Measurements from ENCODE around the gene PPP4R1.
"Not testable (repeated sequence)": the region's sequence is repeated elsewhere in the genome, so short reads cannot be mapped to it uniquely, and the experiment has no call there.

The PPP4R1 gene

GRCh38 chr18:9641081-9641480, 26.7 kb upstream of the PPP4R1 start:
- H3K4me1 Mint-ChIP-seq (ENCODE audit: low read depth); H3K4me3 Mint-ChIP-seq; H3K27me3 Mint-ChIP-seq; H3K9me3 Mint-ChIP-seq; H3K27ac Mint-ChIP-seq; H3K36me3 Mint-ChIP-seq (ENCODE audit: low read depth): not testable (repeated sequence)

- Mint-ChIP-seq H3K4me1 (ENCODE audit: low read depth) (no peaks in the 10 kb centered on the region), H3K9me3 (peaks cover 8% of the 10 kb centered on the region), H3K36me3 (ENCODE audit: low read depth) (no peaks in the 10 kb centered on the region), H3K27me3 (peaks cover 8% of the 10 kb centered on the region), H3K27ac (no peak overlapping the region), H3K4me3 (no peak overlapping the region)
Observed at GRCh38 chr18:9638886-9639285, 24.5 kb upstream of the PPP4R1 start.

GRCh38 chr18:9637036-9637767, 22.8 kb upstream of the PPP4R1 start:
- Mint-ChIP-seq H3K27ac (no peak overlapping the region), H3K36me3 (ENCODE audit: low read depth) (no peaks in the 10 kb centered on the region), H3K27me3 (peaks cover 8% of the 10 kb centered on the region)

GRCh38 chr18:9634856-9635255, 20.5 kb upstream of the PPP4R1 start:
- H3K4me1 Mint-ChIP-seq (ENCODE audit: low read depth), result no peaks in the 10 kb centered on the region
- H3K36me3 Mint-ChIP-seq (ENCODE audit: low read depth), result no peaks in the 10 kb centered on the region
- H3K9me3 Mint-ChIP-seq, result peaks cover 8% of the 10 kb centered on the region
- H3K27me3 Mint-ChIP-seq, result peaks cover 8% of the 10 kb centered on the region
- H3K27ac Mint-ChIP-seq, result no peak overlapping the region
- H3K4me3 Mint-ChIP-seq, result no peak overlapping the region

More at GRCh38 chr18:9637036-9637767, 22.8 kb upstream of the PPP4R1 start:
- H3K4me1 Mint-ChIP-seq (ENCODE audit: low read depth), result no peaks in the 10 kb centered on the region
- H3K9me3 Mint-ChIP-seq, result peaks cover 8% of the 10 kb centered on the region
- no peak overlapping the region for H3K4me3 Mint-ChIP-seq

- Mint-ChIP-seq H3K27me3 (peaks cover 3% of the 10 kb centered on the region), H3K4me1 (ENCODE audit: low read depth) (no peaks in the 10 kb centered on the region), H3K9me3 (peaks cover 8% of the 10 kb centered on the region), H3K27ac (no peak overlapping the region), H3K36me3 (ENCODE audit: low read depth) (no peaks in the 10 kb centered on the region), H3K4me3 (no peak overlapping the region)
Observed at GRCh38 chr18:9631814-9632496, 17.6 kb upstream of the PPP4R1 start.

GRCh38 chr18:9630444-9630843, 16.1 kb upstream of the PPP4R1 start:
- no peaks in the 10 kb centered on the region for H3K36me3 Mint-ChIP-seq (ENCODE audit: low read depth)
- no peak overlapping the region for H3K4me3 Mint-ChIP-seq
- peaks cover 2% of the 10 kb centered on the region for H3K9me3 Mint-ChIP-seq
- no peak overlapping the region for H3K27ac Mint-ChIP-seq
- H3K4me1 Mint-ChIP-seq (ENCODE audit: low read depth), result no peaks in the 10 kb centered on the region
- H3K27me3 Mint-ChIP-seq, result peaks cover 4% of the 10 kb centered on the region

- no peaks in the 10 kb centered on the region for H3K9me3 Mint-ChIP-seq
- H3K36me3 Mint-ChIP-seq (ENCODE audit: low read depth), result no peaks in the 10 kb centered on the region
- H3K4me1 Mint-ChIP-seq (ENCODE audit: low read depth), result no peaks in the 10 kb centered on the region
- no peak overlapping the region for H3K4me3 Mint-ChIP-seq
- no peak overlapping the region for H3K27ac Mint-ChIP-seq
- H3K27me3 Mint-ChIP-seq, result peaks cover 4% of the 10 kb centered on the region
Observed at GRCh38 chr18:9629709-9630108, 15.3 kb upstream of the PPP4R1 start.

- peaks cover 4% of the 10 kb centered on the region for H3K27me3 Mint-ChIP-seq
Observed at GRCh38 chr18:9628984-9629383, 14.6 kb upstream of the PPP4R1 start.

GRCh38 chr18:9627642-9628041, 13.3 kb upstream of the PPP4R1 start:
- peaks cover 4% of the 10 kb centered on the region for H3K27me3 Mint-ChIP-seq

More at GRCh38 chr18:9628984-9629383, 14.6 kb upstream of the PPP4R1 start:
- Mint-ChIP-seq H3K4me3 (no peak overlapping the region), H3K36me3 (ENCODE audit: low read depth) (no peaks in the 10 kb centered on the region), H3K27ac (no peak overlapping the region), H3K4me1 (ENCODE audit: low read depth) (no peaks in the 10 kb centered on the region), H3K9me3 (no peaks in the 10 kb centered on the region)

GRCh38 chr18:9619990-9620389, 5.6 kb upstream of the PPP4R1 start:
- Mint-ChIP-seq H3K4me3 (no peak overlapping the region), H3K9me3 (no peaks in the 10 kb centered on the region), H3K27ac (no peak overlapping the region), H3K36me3 (ENCODE audit: low read depth) (no peaks in the 10 kb centered on the region), H3K27me3 (no peaks in the 10 kb centered on the region), H3K4me1 (ENCODE audit: low read depth) (peaks cover 14% of the 10 kb centered on the region)

More at GRCh38 chr18:9627642-9628041, 13.3 kb upstream of the PPP4R1 start:
- H3K9me3 Mint-ChIP-seq, result no peaks in the 10 kb centered on the region
- no peak overlapping the region for H3K27ac Mint-ChIP-seq
- no peaks in the 10 kb centered on the region for H3K4me1 Mint-ChIP-seq (ENCODE audit: low read depth)
- no peaks in the 10 kb centered on the region for H3K36me3 Mint-ChIP-seq (ENCODE audit: low read depth)
- no peak overlapping the region for H3K4me3 Mint-ChIP-seq

GRCh38 chr18:9619545-9619944, 5.2 kb upstream of the PPP4R1 start:
- no peaks in the 10 kb centered on the region for H3K36me3 Mint-ChIP-seq (ENCODE audit: low read depth)
- H3K27me3 Mint-ChIP-seq, result no peaks in the 10 kb centered on the region
- peaks cover 14% of the 10 kb centered on the region for H3K4me1 Mint-ChIP-seq (ENCODE audit: low read depth)
- H3K4me3 Mint-ChIP-seq, result no peak overlapping the region
- no peak overlapping the region for H3K27ac Mint-ChIP-seq
- H3K9me3 Mint-ChIP-seq, result no peaks in the 10 kb centered on the region

GRCh38 chr18:9619056-9619455, 4.7 kb upstream of the PPP4R1 start:
- Mint-ChIP-seq H3K9me3 (no peaks in the 10 kb centered on the region), H3K27me3 (no peaks in the 10 kb centered on the region)

GRCh38 chr18:9617006-9617542, 2.7 kb upstream of the PPP4R1 start:
- H3K4me1 Mint-ChIP-seq (ENCODE audit: low read depth), result peaks cover 29% of the 10 kb centered on the region
- no peaks in the 10 kb centered on the region for H3K9me3 Mint-ChIP-seq
- H3K27ac Mint-ChIP-seq, result no peak overlapping the region
- peaks cover under 1% of the 10 kb centered on the region for H3K36me3 Mint-ChIP-seq (ENCODE audit: low read depth)
- H3K4me3 Mint-ChIP-seq, result no peak overlapping the region
- no peaks in the 10 kb centered on the region for H3K27me3 Mint-ChIP-seq

More at GRCh38 chr18:9619056-9619455, 4.7 kb upstream of the PPP4R1 start:
- H3K4me1 Mint-ChIP-seq (ENCODE audit: low read depth), result peaks cover 14% of the 10 kb centered on the region
- no peaks in the 10 kb centered on the region for H3K36me3 Mint-ChIP-seq (ENCODE audit: low read depth)
- H3K4me3 Mint-ChIP-seq, result no peak overlapping the region
- H3K27ac Mint-ChIP-seq, result no peak overlapping the region

GRCh38 chr18:9616049-9616448, 1.7 kb upstream of the PPP4R1 start:
- no peak overlapping the region for H3K4me3 Mint-ChIP-seq
- no peaks in the 10 kb centered on the region for H3K27me3 Mint-ChIP-seq
- no peak overlapping the region for H3K27ac Mint-ChIP-seq

GRCh38 chr18:9615280-9615797, 980 bp upstream of the PPP4R1 start:
- Mint-ChIP-seq H3K36me3 (ENCODE audit: low read depth) (peaks cover 13% of the 10 kb centered on the region), H3K4me1 (ENCODE audit: low read depth) (peaks cover 32% of the 10 kb centered on the region), H3K4me3 (peak overlapping the region; percentile 79), H3K27ac (peak overlapping the region; percentile 84), H3K27me3 (no peaks in the 10 kb centered on the region), H3K9me3 (no peaks in the 10 kb centered on the region)

More at GRCh38 chr18:9616049-9616448, 1.7 kb upstream of the PPP4R1 start:
- Mint-ChIP-seq H3K36me3 (ENCODE audit: low read depth) (peaks cover 8% of the 10 kb centered on the region), H3K4me1 (ENCODE audit: low read depth) (peaks cover 32% of the 10 kb centered on the region), H3K9me3 (no peaks in the 10 kb centered on the region)
